Endothelial cell of umbilical vein (primary cell): ENCODE data around the gene SMARCC1. TPM values are rescaled to one million over a fixed set of nuclear protein-coding genes. Genes with fewer than 3 reads are reported as not detected.

Experiments used
- BruUV-seq: library from RNA; stranded (reverse); fragments of 400-500 nt; replicated peaks from 2 replicates; lab custom pipeline; 2021; lab: Mats Ljungman, UMichigan
- CTCF ChIA-PET: fragments of 300-600, 350-600 bp; sonication (Branson Sonifier 250); formaldehyde crosslinking; loops from one replicate; lab custom pipeline; 2021; ENCODE audit warnings: antibody characterized with exemption, inconsistent platforms; lab: Charles Lee
- POLR2A ChIA-PET: fragments of 300-600, 350-600 bp; sonication (Branson Sonifier 250); formaldehyde crosslinking; loops from one replicate; lab custom pipeline; 2021; ENCODE audit warnings: antibody characterized with exemption, inconsistent platforms; lab: Charles Lee
- DNase-seq: peaks from one replicate; pipeline ENCODE4 v3.0.0-alpha.2; 2011; ENCODE audit warnings: low read depth, low spot score
- FAIRE-seq: peaks from 2 replicates; lab custom pipeline; 2011; peaks lifted over from hg19 to GRCh38; lab: Jason Lieb, UNC
- H2AFZ ChIP-seq: 2 replicates; pipeline ENCODE4 v1.6.0; 2012; ENCODE audit warnings: low read depth, low read length, control low read depth, inconsistent platforms
- H3K27ac ChIP-seq: 2 replicates; pipeline ENCODE4 v1.5.1; 2011; ENCODE audit warnings: low read depth, mild to moderate bottlenecking, control low read depth, low read length, moderate library complexity; ENCODE audit not compliant: insufficient read depth
- H3K27me3 ChIP-seq, 2 experiments: 2 replicates each; pipeline versions ENCODE4 v1.6.0 to v1.6.1; 2011; ENCODE audit warnings: low read length in 2 of 2, mixed read lengths in 1 of 2; ENCODE audit not compliant: control insufficient read depth in 2 of 2, insufficient read depth in 2 of 2
- H3K36me3 ChIP-seq, 2 experiments: 2 replicates in 1 of 2; 3 replicates in 1 of 2; pipeline ENCODE4 v1.5.1; 2011; ENCODE audit warnings: low read length in 2 of 2, mild to moderate bottlenecking in 1 of 2, moderate library complexity in 1 of 2; ENCODE audit not compliant: control insufficient read depth in 2 of 2, insufficient read depth in 2 of 2; ENCODE audit errors: extremely low read depth in 1 of 2
- H3K4me1 ChIP-seq: 3 replicates; pipeline ENCODE4 v1.5.1; 2011; ENCODE audit warnings: mild to moderate bottlenecking, low read length; ENCODE audit not compliant: control insufficient read depth, insufficient read depth; ENCODE audit errors: extremely low read depth
- H3K4me2 ChIP-seq: 2 replicates; pipeline ENCODE4 v1.6.1; 2011; ENCODE audit warnings: low read length, control low read depth, mixed read lengths; ENCODE audit not compliant: insufficient read depth
- H3K4me3 ChIP-seq, 3 experiments: fragments of 200-600 bp in 1 of 3; sonication (generic), shearing (Covaris generic) in 1 of 3; replicated peaks in 1 of 3; 2 replicates each; pipeline ENCODE4 v1.5.1; 2011 to 2016; ENCODE audit warnings: control low read depth in 3 of 3, low read length in 3 of 3, mild to moderate bottlenecking in 2 of 3, inconsistent platforms in 1 of 3, low read depth in 1 of 3, moderate library complexity in 1 of 3; ENCODE audit not compliant: insufficient read depth in 1 of 3
- H3K79me2 ChIP-seq: 2 replicates; pipeline ENCODE4 v1.6.0; 2012; ENCODE audit warnings: low read length, inconsistent platforms; ENCODE audit not compliant: control insufficient read depth, insufficient read depth
- H3K9ac ChIP-seq: replicated peaks from 2 replicates; pipeline ENCODE3; 2011; ENCODE audit warnings: low read length, control low read depth; ENCODE audit not compliant: insufficient read depth; ENCODE audit errors: extremely low read depth
- H3K9me1 ChIP-seq: replicated peaks from 3 replicates; pipeline ENCODE4 v1.6.0; 2011; ENCODE audit warnings: mild to moderate bottlenecking, low read length; ENCODE audit not compliant: control insufficient read depth, insufficient read depth; ENCODE audit errors: extremely low read depth
- H3K9me3 ChIP-seq: replicated peaks from 2 replicates; pipeline ENCODE4 v1.5.1; 2012; ENCODE audit warnings: low read length, inconsistent platforms; ENCODE audit not compliant: control insufficient read depth, insufficient read depth
- H4K20me1 ChIP-seq: replicated peaks from 2 replicates; pipeline ENCODE3; 2011; ENCODE audit warnings: mild to moderate bottlenecking, low read length; ENCODE audit not compliant: control insufficient read depth, insufficient read depth; ENCODE audit errors: extremely low read depth
- EZH2 ChIP-seq: IDR thresholded peaks from 2 replicates; pipeline ENCODE4 v1.6.1; 2012; ENCODE audit warnings: borderline replicate concordance, low read depth, mild to moderate bottlenecking, moderate library complexity, low read length, inconsistent platforms; ENCODE audit not compliant: severe bottlenecking
- FOS ChIP-seq: IDR thresholded peaks from 2 replicates; pipeline ENCODE4 v1.6.1; 2011; ENCODE audit warnings: mild to moderate bottlenecking, low read length, moderate library complexity, borderline replicate concordance; ENCODE audit not compliant: insufficient read depth
- GATA2 ChIP-seq: IDR thresholded peaks from 2 replicates; pipeline ENCODE4 v1.7.0; 2011; ENCODE audit warnings: low read depth, mild to moderate bottlenecking, moderate library complexity, mixed read lengths, low read length; ENCODE audit not compliant: insufficient read length, insufficient read depth
- JUN ChIP-seq: IDR thresholded peaks from 2 replicates; pipeline ENCODE4 v1.6.1; 2011; ENCODE audit warnings: borderline replicate concordance, low read depth; ENCODE audit not compliant: insufficient read length, insufficient read depth
- MYC ChIP-seq: IDR thresholded peaks from one replicate; pipeline ENCODE4 v1.6.1; 2011; ENCODE audit warnings: mild to moderate bottlenecking, low read depth, low read length
- POLR2A ChIP-seq: IDR thresholded peaks from 2 replicates; pipeline ENCODE4 v1.6.1; 2012; ENCODE audit warnings: low read depth, mild to moderate bottlenecking, control low read depth, low read length
- POLR2AphosphoS5 ChIP-seq: IDR thresholded peaks from 2 replicates; pipeline ENCODE4 v1.6.1; 2012; ENCODE audit warnings: low read depth, mild to moderate bottlenecking, control low read depth, low read length, moderate library complexity; ENCODE audit not compliant: insufficient read depth
- dilution Hi-C: fragments of 300-500 bp; cut with MboI; formaldehyde crosslinking; loops from one replicate; pipeline ENCODE4 v1.15.0; 2019; ENCODE audit warnings: low sequenced_read_pairs; ENCODE audit not compliant: extremely low pct_ligation_motif_present
- intact Hi-C: fragments of 100-400 bp; cut with micrococcal nuclease; formaldehyde crosslinking; loops from one replicate; pipeline ENCODE4 v1.10.0; 2022
- polyA plus RNA-seq, 4 experiments: library from polyadenylated mRNA; depleted of rRNA in 3 of 4; stranded (reverse) in 3 of 4; unstranded in 1 of 4; fragments of >200 nt; gene quantifications; 2 replicates each; pipeline versions ENCODE4 v1.2.1 to v1.2.3, GENCODE V29; 2011 to 2012; ENCODE audit warnings: missing spikeins in 1 of 4
- total RNA-seq: library from RNA; stranded (reverse); gene quantifications from 2 replicates; pipeline ENCODE4 v1.2.3, GENCODE V29; 2021
- TF ChIP-seq, protein P1 (sequence below), 2 donors: IDR thresholded peaks; 1 replicate in 1 of 2; 2 replicates in 1 of 2; pipeline ENCODE4 v1.5.1; 2011; ENCODE audit warnings: low read length in 2 of 2, mild to moderate bottlenecking in 2 of 2, moderate library complexity in 2 of 2, control low read depth in 1 of 2, inconsistent platforms in 1 of 2, low read depth in 1 of 2; ENCODE audit not compliant: insufficient read depth in 1 of 2; ENCODE audit errors: extremely low read depth in 1 of 2
- TF ChIP-seq, protein P2 (sequence below): IDR thresholded peaks from 2 replicates; pipeline ENCODE4 v1.6.1; 2011; ENCODE audit not compliant: insufficient read depth, insufficient read length

The SMARCC1 gene
- total and polyA plus RNA-seq, 2 donors (not counting 3 experiments of a cell fraction or from before 2014, with no cell fraction given): 23.0 to 138 TPM

- ChIA-PET POLR2A (no interaction called here), CTCF (interaction anchor here (1.1 to 1.2 kb wide), 2 partner anchors 10 to 14 kb away, joined by 3 to 5 read pairs; no protein-coding TSS in a partner anchor)
- Histone ChIP-seq H3K27ac (no peak overlapping the region), H3K27me3 (no peaks in the 10 kb centered on the region), H2AFZ (no peak overlapping the region), H3K4me3 (no peak overlapping the region), H3K9me3 (no peaks in the 10 kb centered on the region), H3K9ac (no peak overlapping the region), H3K9me1 (no peaks in the 10 kb centered on the region), H3K4me2 (no peak overlapping the region), H3K4me1 (peaks cover 5% of the 10 kb centered on the region), H3K36me3 (peaks cover 6% of the 10 kb centered on the region in 2 experiments), H4K20me1 (no peaks in the 10 kb centered on the region), H3K79me2 (no peaks in the 10 kb centered on the region)
- dilution Hi-C loops: no loop called here
- FAIRE-seq (no peak), DNase-seq (no peak)
- intact Hi-C loops: no loop called here
- no TSS peak for BruUV-seq
- TF ChIP-seq POLR2AphosphoS5 (no peak), MYC (no peak), JUN (no peak), GATA2 (no peak), POLR2A (no peak), EZH2 (no peak), FOS (no peak)
- TF ChIP-seq, protein P1, sequence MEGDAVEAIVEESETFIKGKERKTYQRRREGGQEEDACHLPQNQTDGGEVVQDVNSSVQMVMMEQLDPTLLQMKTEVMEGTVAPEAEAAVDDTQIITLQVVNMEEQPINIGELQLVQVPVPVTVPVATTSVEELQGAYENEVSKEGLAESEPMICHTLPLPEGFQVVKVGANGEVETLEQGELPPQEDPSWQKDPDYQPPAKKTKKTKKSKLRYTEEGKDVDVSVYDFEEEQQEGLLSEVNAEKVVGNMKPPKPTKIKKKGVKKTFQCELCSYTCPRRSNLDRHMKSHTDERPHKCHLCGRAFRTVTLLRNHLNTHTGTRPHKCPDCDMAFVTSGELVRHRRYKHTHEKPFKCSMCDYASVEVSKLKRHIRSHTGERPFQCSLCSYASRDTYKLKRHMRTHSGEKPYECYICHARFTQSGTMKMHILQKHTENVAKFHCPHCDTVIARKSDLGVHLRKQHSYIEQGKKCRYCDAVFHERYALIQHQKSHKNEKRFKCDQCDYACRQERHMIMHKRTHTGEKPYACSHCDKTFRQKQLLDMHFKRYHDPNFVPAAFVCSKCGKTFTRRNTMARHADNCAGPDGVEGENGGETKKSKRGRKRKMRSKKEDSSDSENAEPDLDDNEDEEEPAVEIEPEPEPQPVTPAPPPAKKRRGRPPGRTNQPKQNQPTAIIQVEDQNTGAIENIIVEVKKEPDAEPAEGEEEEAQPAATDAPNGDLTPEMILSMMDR (IDR thresholded peaks at IDR 0.05; ENCODE audit: extremely low read depth in 1 of 2, insufficient read depth in 1 of 2, low read depth in 1 of 2, low read length in 2 of 2): no peak
- TF ChIP-seq, protein P2, sequence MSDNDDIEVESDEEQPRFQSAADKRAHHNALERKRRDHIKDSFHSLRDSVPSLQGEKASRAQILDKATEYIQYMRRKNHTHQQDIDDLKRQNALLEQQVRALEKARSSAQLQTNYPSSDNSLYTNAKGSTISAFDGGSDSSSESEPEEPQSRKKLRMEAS: no peak
These were observed 178.4 kb downstream of the SMARCC1 start for GRCh38 chr3:47603332-47603731.
